Thoracic aorta (tissue), 2 donors: Measurements from ENCODE around the gene CAB39. TPM values are rescaled to one million over a fixed set of nuclear protein-coding genes. Genes with fewer than 3 reads are reported as not detected.

Experiments
- ATAC-seq: fragments of 150-250 bp; one replicate; pipeline ENCODE4 v1.8.0; 2017; ENCODE audit warnings: low read depth; ENCODE audit not compliant: insufficient number of reproducible peaks, low FRiP score
- DNase-seq: peaks from one replicate; pipeline ENCODE4 v3.0.0-alpha.2; 2020; ENCODE audit warnings: low spot score
- H3K27ac ChIP-seq, 2 donors: fragments of 200-600 bp; sonication (generic); 1 replicate in 1 of 2; 2 replicates in 1 of 2; pipeline ENCODE4 v1.5.1; 2016; ENCODE audit warnings: mild to moderate bottlenecking in 2 of 2, moderate library complexity in 2 of 2
- H3K27me3 ChIP-seq: fragments of 200-600 bp; sonication (generic); replicated peaks from 2 replicates; pipeline ENCODE4 v1.6.0; 2016; ENCODE audit warnings: mild to moderate bottlenecking; ENCODE audit not compliant: insufficient read depth
- H3K36me3 ChIP-seq: fragments of 200-600 bp; sonication (generic); one replicate; pipeline ENCODE4 v1.5.1; 2016
- H3K4me1 ChIP-seq, 2 donors: fragments of 200-600 bp; sonication (generic); 1 replicate in 1 of 2; 2 replicates in 1 of 2; pipeline versions ENCODE4 v1.5.1 to v1.6.0; 2016; ENCODE audit warnings: low read depth in 2 of 2, mild to moderate bottlenecking in 1 of 2; ENCODE audit not compliant: control insufficient read depth in 1 of 2
- H3K4me3 ChIP-seq: fragments of 200-600 bp; sonication (generic); 2 replicates; pipeline ENCODE4 v1.5.1; 2016; ENCODE audit warnings: mild to moderate bottlenecking
- H3K9me3 ChIP-seq: fragments of 200-600 bp; sonication (generic); 2 replicates; pipeline ENCODE4 v1.5.1; 2016
- CTCF ChIP-seq: fragments of 200-600 bp; sonication (generic); IDR thresholded peaks from one replicate; pipeline ENCODE4 v1.5.1; 2019; ENCODE audit warnings: antibody characterized with exemption
- total RNA-seq, 2 donors: library from RNA; depleted of rRNA; stranded (reverse); fragments of >200 nt; gene quantifications; one replicate each; pipeline versions ENCODE4 v1.1.0 to v1.2.3, GENCODE V29; 2016

The CAB39 gene
- total RNA-seq, 2 donors from 2014 or later, result 83.1 to 103 TPM

- ATAC-seq (no peak), DNase-seq (no peak)
- Histone ChIP-seq H3K4me1 (peaks cover 0 to 4% of the 10 kb centered on the region in 2 donors), H3K36me3 (no peaks in the 10 kb centered on the region), H3K27ac (no peak overlapping the region), H3K27me3 (no peaks in the 10 kb centered on the region), H3K4me3 (no peak overlapping the region), H3K9me3 (no peaks in the 10 kb centered on the region)
- no peak for TF ChIP-seq CTCF
These were observed 21.5 kb upstream of the CAB39 start for GRCh38 chr2:230691005-230691647.

GRCh38 chr2:230692760-230693159 is 19.9 kb upstream of the CAB39 start:
- H3K9me3 ChIP-seq, result no peaks in the 10 kb centered on the region
- no peak for DNase-seq
- TF ChIP-seq CTCF, result no peak
- H3K4me3 ChIP-seq, result no peak overlapping the region
- no peak for ATAC-seq
- H3K36me3 ChIP-seq, result no peaks in the 10 kb centered on the region
- H3K27ac ChIP-seq, result no peak overlapping the region
- H3K27me3 ChIP-seq, result no peaks in the 10 kb centered on the region
- peaks cover 0 to 4% of the 10 kb centered on the region in 2 donors for H3K4me1 ChIP-seq

- Histone ChIP-seq H3K27ac (no peak overlapping the region), H3K4me3 (no peak overlapping the region), H3K4me1 (peaks cover 0 to 4% of the 10 kb centered on the region in 2 donors), H3K36me3 (no peaks in the 10 kb centered on the region), H3K27me3 (no peaks in the 10 kb centered on the region), H3K9me3 (no peaks in the 10 kb centered on the region)
- DNase-seq, result no peak
- no peak for TF ChIP-seq CTCF
- ATAC-seq, result no peak
These were observed 19.2 kb upstream of the CAB39 start for GRCh38 chr2:230693411-230693810.

GRCh38 chr2:230694241-230694640 is 18.4 kb upstream of the CAB39 start:
- Histone ChIP-seq H3K27ac (no peak overlapping the region), H3K9me3 (no peaks in the 10 kb centered on the region), H3K27me3 (no peaks in the 10 kb centered on the region), H3K4me3 (no peak overlapping the region), H3K36me3 (no peaks in the 10 kb centered on the region), H3K4me1 (peaks cover 0 to 4% of the 10 kb centered on the region in 2 donors)
- TF ChIP-seq CTCF, result no peak
- no peak for ATAC-seq
- no peak for DNase-seq

GRCh38 chr2:230695551-230695950 is 17.1 kb upstream of the CAB39 start:
- no peaks in the 10 kb centered on the region for H3K9me3 ChIP-seq
- no peak for DNase-seq

More at GRCh38 chr2:230695551-230695950, 17.1 kb upstream of the CAB39 start:
- peaks cover 0 to 4% of the 10 kb centered on the region in 2 donors for H3K4me1 ChIP-seq
- no peaks in the 10 kb centered on the region for H3K36me3 ChIP-seq
- ATAC-seq, result no peak
- no peaks in the 10 kb centered on the region for H3K27me3 ChIP-seq
- no peak overlapping the region for H3K27ac ChIP-seq
- no peak overlapping the region for H3K4me3 ChIP-seq
- TF ChIP-seq CTCF, result no peak
